Stimulated activated CD8-positive, alpha-beta memory T cell treated with anti-CD3 and anti-CD28 coated beads, Interleukin-15, amount 100 ng/mL, for 4 hours (primary cell): ENCODE measurements around the gene GOSR2.
A peak's percentile ranks its signal among the peaks of the same experiment; 100 is the strongest.
"Not testable (repeated sequence)": the region's sequence is repeated elsewhere in the genome, so short reads cannot be mapped to it uniquely, and the experiment has no call there.

Experiments
- DNase-seq, 2 donors: peaks; one replicate each; pipeline ENCODE4 v3.0.0-alpha.2; 2020; ENCODE audit warnings: low read depth in 2 of 2

The GOSR2 gene

GRCh38 chr17:46930051-46930450, 7.1 kb downstream of the GOSR2 start:
- DNase-seq, result no peak

- DNase-seq, result no peak
Observed at GRCh38 chr17:46931596-46931995, 8.6 kb downstream of the GOSR2 start.

- DNase-seq, result no peak
Observed at GRCh38 chr17:46935658-46936266, 12.8 kb downstream of the GOSR2 start.

- DNase-seq, result peak; percentile 18 to 40
Observed at GRCh38 chr17:46940692-46941404, 17.9 kb downstream of the GOSR2 start.

- DNase-seq, result no peak
Observed at GRCh38 chr17:46942441-46943217, 19.7 kb downstream of the GOSR2 start.

DNA sequence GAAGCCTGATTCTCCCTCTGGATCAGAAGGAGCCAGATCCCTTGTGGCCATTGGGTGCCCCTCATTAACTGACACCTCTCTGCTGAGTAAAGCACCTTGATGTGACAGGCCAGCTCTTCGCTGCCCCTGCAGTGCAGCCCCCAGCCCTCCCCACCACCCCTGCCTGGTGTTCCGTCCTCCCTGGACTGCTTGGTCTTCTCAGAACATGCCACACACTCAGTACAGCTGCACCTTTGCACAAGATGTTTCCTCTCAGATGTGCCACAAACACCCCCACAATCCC, 20.2 kb downstream of the GOSR2 start:
- no peak for DNase-seq

DNA sequence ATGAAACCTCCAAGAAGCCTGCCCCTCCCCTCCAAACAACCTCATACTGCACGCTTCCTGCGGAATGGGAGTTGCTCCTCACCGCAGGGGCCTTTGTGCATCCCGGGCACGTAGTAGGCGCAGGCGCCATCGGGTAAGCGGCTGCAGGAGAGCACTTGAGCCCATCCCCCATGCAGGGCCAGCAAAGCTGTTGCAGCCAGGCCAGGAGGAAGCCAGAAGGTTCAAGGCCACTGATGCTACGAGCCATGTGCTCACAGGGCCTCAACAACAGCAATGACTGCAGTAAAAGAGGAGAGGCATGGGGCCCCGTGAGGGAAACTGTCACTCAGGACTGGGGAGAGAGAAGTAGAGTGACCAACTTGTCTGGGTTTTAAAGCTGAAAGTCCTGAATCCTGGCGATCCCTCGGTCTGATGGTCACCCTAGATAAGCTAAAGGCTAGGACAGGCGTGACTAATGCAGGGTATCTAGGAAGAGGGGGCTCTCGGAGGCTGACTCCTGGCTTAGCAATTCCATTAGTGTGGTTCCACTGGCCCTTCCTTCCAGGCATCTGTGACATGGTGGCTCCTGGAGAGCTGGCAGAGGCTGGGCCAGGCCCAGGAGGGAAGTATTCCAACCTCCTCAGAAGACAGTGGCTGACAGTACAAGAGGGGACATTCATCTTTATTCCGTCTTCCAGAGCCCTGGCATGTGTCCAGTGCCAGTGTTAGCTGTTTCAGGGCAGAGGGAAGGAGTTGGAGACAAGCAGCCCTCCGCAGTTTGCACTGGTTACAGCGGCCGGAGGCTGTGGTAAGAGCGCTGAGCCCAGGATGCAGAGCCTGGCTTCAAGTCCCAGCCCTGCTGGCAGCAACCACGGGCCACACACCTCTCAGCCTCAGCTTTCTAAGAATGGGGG, 20.8 kb downstream of the GOSR2 start:
- DNase-seq, result no peak

- no peak for DNase-seq
Observed at GRCh38 chr17:46944931-46945330, 22.0 kb downstream of the GOSR2 start.

GRCh38 chr17:46947216-46947615, 24.3 kb downstream of the GOSR2 start:
- DNase-seq, result no peak

DNA sequence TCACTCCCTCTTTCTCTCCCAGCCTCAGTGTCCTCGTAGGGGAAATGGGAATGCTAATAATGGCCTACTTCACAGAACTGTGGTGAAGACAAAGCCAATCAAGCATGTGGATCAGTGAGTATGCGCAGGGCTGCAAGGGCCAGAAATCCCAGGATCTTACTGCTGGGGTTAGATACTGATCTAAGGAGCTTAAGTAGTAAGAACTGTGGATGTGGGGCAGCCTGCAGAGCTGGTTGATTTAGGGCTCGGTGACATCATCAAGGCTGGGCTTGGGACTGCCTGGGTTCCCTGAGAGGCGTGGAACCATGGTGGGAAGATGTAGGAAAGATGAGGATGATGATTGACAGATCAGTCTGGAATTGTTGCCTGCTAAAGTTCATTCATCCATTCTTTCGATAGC, 25.6 kb downstream of the GOSR2 start:
- DNase-seq, result no peak

- no peak for DNase-seq
Observed at GRCh38 chr17:46949291-46950174, 26.6 kb downstream of the GOSR2 start.

DNA sequence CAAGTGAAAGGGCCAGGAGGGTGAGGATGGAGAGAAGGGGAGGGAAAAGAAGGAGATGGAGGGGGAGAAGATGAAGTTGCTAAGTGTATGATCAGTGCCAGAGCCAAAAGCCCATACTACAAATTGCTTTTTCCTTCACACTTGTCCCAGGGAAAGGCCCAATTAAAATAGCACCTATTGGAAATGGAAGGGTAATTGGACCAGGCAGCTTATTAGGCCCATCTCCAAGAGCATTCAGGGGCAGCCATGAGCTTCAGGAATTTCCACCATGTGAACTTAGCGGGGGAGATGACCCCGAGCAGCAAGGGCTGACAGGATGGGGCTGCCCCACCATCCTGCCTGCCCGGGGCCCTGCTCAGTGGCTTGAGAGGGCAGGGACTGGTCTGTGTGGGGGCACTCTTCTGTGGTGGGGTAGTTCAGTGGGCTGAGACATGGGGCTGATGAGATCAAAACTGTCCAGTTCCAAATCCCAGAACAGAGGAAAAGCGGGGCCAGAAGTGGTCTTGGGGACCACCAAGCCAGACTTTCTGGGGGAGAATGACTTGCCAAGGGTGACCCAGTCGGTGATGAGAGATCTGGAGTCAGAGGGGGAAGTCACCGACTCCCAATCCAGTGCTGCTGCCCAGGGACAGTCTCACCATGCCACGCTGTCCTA, 27.5 kb downstream of the GOSR2 start:
- DNase-seq, result no peak

DNA sequence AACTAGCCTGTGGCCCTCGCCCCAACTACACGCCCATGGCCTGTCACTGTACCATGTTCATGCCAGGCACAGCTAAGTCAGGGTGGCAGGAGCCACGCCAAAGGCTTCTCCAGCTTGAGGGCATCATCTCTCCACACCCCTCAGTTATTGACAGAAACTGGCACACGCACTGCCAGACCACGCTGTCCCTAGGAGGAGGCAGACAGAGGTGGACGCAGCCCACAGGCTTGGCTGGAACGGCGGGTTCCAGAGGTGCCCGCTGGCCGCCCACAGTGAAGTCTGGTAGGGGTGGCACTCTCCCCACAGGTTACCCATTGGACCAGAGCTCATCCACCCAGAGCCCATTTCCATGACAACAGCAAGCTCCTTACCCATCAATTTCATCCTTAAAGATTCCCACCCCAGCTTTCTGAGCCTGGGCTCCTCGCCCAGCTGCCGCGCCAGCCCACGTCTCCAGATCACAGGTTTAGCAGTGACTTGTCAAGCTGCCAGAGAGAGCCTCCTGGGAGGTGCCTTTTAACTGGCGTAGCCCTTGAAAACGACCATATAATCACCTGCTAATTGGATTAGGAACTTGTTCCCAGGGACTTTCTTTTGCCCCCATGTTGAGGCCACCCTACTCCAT, 28.1 kb downstream of the GOSR2 start:
- no peak for DNase-seq

- DNase-seq, result no peak
Observed at GRCh38 chr17:46951706-46952105, 28.7 kb downstream of the GOSR2 start.

DNA sequence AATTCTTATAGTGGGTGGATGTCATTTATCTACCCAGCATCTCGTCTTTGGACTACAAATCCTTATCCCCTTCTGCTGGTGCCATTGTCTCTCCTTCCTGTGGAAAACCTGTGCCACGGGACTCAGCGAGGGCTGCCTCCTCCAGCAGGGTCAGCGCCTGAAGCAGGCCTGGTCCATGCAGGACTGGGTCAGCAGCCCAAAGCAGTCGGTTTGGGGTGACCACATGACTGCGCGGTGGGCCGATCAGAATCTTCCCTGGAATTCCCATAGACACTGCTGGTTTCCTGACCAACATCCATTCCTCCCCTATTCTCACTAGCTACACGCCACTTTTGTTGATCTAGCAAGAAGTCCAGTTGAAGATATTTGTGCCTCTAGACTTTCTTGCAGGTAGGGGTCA, 29.2 kb downstream of the GOSR2 start:
- no peak for DNase-seq

DNA sequence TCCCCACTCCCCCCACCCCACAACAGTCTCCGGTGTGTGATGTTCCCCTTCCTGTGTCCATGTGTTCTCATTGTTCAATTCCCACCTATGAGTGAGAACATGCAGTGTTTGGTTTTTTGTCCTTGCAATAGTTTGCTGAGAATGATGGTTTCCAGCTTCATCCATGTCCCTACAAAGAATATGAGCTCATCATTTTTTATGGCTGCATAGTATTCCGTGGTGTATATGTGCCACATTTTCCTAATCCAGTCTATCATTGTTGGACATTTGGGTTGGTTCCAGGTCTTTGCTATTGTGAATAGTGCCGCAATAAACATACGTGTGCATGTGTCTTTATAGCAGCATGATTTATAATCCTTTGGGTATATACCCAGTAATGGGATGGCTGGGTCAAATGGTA, 30.2 kb downstream of the GOSR2 start:
- DNase-seq, result not testable (repeated sequence)

DNA sequence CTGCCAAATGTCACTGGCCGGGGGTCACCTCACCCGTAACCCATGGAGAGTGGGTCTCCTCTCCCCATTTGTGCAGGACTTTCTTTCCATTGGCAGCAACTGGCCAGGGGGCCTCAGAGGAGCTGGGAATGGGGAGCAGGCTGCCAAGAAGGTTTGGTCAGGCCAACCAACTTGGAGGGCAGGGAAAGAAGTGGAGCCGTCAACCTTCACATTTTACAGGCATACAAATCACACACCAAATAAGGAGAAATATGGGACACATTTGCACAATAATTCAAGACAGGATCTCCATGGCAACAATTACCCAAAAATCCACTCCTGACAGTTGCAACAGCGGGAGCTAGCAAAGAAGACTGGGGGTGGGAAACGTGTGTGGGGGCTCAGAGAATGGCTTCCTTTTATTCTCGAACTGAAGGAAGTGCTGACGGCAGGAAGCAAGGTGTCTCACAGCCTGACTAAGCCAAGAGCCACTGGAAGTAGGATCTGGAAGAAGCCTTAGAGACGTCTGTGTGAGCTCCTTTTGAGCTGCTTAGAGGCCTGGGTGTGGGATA, 35.2 kb downstream of the GOSR2 start:
- DNase-seq, result no peak

DNA sequence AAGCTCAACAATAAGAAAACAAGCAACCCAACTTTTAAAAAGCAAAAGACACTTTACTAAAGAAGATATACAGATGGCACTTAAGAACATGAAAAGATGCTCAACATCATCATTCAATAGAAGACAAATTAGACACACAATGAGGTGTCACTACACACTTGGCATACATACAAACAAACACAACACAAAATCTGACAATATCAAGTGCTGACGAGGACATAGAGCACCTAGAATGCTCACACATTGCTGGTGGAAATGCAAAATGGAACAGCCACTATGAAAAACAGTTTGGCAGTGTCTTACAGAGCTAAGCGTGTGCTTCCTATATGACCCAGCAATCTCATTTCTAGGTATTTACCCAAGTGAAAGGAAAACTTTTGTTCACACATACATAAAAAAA, 37.2 kb downstream of the GOSR2 start:
- DNase-seq, result no peak

GRCh38 chr17:46962374-46962790, 39.4 kb downstream of the GOSR2 start:
- no peak for DNase-seq

- no peak for DNase-seq
Observed at GRCh38 chr17:46963571-46963970, 40.6 kb downstream of the GOSR2 start.
